ENCODE measurements around the gene CCNI.

Gene CCNI

DNA sequence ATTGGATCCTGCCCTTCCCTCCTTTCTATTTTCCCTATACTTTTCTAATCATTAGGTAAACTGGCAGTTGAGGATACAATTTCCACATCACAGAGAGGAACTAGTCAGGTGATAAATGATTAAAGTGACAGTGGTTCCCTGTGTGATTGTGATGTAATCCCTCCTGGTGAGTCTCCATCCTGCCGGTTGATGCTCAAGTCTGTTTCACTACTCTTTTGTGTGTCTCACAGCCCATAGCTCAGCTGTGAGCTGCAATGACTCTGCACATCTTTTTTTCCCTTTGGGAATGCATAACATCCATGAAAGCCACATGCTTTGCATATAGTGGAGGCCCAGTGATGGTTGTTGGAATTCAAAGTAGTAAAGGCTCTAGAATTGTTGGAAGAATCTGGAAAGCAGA, 60.4 kb downstream of the CCNI start:
- no peak for TF ChIP-seq CTCF (conservative IDR thresholded peaks at IDR 0.05; ENCODE audit: low read depth, low read length)
- no peak for DNase-seq (ENCODE audit: low read depth)
- no peak overlapping the region for H3K4me3 ChIP-seq (ENCODE audit: low read length)

DNA sequence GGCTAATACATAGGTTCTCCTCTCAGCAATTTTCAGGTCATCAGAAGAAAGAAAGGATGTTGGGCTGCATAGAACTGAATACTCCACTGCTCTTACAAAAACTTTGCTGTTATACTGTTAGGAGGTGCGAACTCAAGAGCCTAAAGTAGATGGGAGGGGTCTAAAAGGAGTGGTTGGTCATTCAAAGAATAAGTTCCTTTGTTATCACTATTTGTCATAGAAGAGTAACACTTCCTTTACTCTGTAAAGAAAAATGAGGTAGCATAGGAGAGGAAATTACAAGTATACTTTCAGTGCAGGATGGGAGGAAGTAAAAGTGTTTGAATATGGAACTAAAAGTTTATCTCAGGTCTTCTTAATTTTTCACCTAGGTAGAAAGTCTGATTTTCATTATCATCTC, 61.5 kb downstream of the CCNI start:
- no peak overlapping the region for H3K4me3 ChIP-seq (ENCODE audit: low read length)
- TF ChIP-seq CTCF (conservative IDR thresholded peaks at IDR 0.05; ENCODE audit: low read depth, low read length): no peak
- no peak for DNase-seq (ENCODE audit: low read depth)

DNA sequence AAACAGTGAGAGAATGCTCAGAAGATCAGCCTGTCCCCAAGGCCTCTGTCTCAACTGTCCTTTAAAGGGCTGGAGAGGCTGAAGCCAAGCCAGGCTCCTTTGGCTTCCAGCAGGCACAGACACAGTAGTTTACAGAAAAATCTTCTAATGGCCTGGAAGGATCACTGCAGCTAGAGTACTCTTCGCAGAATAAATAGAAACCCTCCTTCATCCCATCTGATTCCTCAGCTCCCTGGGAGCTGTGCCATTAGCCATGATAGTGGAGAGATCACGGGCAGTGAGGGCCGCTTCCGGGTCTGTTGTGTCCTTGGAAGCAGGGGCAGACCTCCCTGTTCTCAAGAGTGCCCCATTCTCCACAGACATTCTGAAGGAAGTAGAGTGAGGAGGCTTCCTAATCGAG, 63.1 kb downstream of the CCNI start:
- no peak overlapping the region for H3K4me3 ChIP-seq (ENCODE audit: low read length)
- DNase-seq (ENCODE audit: low read depth): no peak
- TF ChIP-seq CTCF (conservative IDR thresholded peaks at IDR 0.05; ENCODE audit: low read depth, low read length): no peak

GRCh38 chr4:77010841-77011354, 64.9 kb downstream of the CCNI start:
- peak; percentile 84 for DNase-seq (ENCODE audit: low read depth)
- H3K4me3 ChIP-seq (ENCODE audit: low read length): no peak overlapping the region
- TF ChIP-seq CTCF (conservative IDR thresholded peaks at IDR 0.05; ENCODE audit: low read depth, low read length): no peak

GRCh38 chr4:77009511-77010115, 66.2 kb downstream of the CCNI start:
- DNase-seq (ENCODE audit: low read depth): no peak

DNA sequence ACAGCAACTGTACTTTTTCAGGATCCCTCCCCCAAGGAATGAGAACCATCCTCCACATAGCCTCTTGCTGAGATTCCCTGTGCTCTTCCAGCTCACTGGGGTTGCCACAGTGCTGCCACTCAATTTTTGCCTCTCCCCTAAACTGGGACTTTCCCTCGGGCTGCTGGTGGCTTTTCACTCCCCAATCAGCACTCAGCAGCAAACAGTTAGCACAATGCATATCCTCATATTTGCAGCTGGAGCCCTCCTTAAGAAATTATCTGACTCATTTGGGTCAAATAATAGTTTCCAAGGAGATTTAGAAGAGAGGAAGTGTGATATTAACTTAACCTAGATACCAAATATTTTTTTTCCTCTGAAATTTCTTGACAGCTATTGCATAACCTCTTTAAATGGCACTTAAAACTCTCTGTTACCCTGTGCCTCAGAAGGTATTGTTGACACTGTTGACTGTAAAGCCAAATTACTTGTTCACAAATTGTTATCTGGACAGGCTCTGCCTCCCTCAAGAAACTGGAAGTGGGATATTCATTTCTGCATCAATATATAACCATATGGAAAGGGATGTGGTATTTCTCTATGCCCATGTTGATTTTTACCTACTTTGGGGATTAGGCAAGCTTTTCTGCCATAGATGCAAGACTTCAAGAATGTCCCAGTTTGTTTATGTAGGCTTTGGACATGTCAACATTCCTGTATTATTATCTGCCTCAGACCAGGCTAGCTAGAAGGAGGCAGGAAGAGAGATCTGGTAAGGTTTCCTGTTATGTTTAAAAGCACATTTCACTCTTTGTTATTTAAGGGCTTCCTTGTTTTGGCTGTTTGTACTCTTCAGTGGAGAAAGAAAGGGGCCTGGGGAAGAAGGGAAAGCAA, 68.2 kb downstream of the CCNI start:
- no peak for DNase-seq (ENCODE audit: low read depth)
- H3K4me3 ChIP-seq (ENCODE audit: low read length): no peak overlapping the region
- no peak for TF ChIP-seq CTCF (conservative IDR thresholded peaks at IDR 0.05; ENCODE audit: low read depth, low read length)

More at GRCh38 chr4:77009511-77010115, 66.2 kb downstream of the CCNI start:
- H3K4me3 ChIP-seq (ENCODE audit: low read length): no peak overlapping the region
- no peak for TF ChIP-seq CTCF (conservative IDR thresholded peaks at IDR 0.05; ENCODE audit: low read depth, low read length)
